GM18502 (cell line): Measurements from ENCODE around the gene UGT2B28.
"Not testable (repeated sequence)": the region's sequence is repeated elsewhere in the genome, so short reads cannot be mapped to it uniquely, and the experiment has no call there.

Source experiments
- ATAC-seq: cut with Tn5 transposase; IDR thresholded peaks from one replicate; pipeline ENCODE4 v1.9.1; 2021; ENCODE audit warnings: mild to moderate bottlenecking; ENCODE audit not compliant: unreplicated experiment, poor library complexity

The UGT2B28 gene

GRCh38 chr4:69335485-69335884 lies 55.2 kb downstream of the UGT2B28 start:
- ATAC-seq: not testable (repeated sequence)

- not testable (repeated sequence) for ATAC-seq
Observed at GRCh38 chr4:69343114-69343513, 62.8 kb downstream of the UGT2B28 start.

DNA sequence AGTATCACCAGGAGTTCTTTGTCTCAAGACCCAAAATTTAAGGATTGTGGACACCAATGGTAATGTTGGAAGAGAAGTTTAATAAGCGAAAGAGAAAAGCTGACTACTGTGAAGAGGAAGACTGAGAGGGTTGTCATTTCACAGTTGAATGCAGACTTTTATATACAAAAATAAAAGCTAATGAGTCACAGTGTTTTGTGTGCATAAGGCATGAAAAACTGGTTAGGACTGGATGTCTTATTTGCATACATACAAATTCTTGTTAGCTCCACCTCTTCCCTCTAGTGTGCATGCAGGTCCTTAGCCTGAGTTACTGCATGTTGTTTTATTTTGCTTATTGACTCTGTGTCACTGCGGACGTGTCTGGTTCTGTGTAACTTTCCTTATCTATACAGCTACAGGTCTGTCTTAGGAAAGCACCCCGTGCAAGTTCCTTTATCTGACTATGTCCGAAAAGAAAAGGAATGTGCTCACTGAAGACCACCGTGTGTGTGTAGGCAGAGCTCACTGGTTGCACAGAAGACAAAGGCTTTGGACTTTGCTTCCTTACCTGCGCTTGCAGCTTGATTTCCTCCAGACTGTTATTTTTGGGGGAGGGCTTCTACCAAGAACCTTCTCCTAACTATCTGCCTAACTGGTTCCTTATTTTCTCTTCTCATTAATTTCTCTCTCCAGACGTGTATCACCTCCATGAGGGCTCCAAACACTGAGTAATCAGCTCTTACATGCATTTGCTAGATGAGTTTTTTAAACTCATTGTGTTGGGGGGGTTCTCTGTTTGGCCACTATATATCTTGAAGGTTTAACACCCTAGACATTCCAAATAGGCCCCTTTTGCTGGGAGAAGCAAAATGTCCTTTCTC lies 63.5 kb downstream of the UGT2B28 start:
- ATAC-seq: not testable (repeated sequence)
